Occipital lobe (tissue), 2 donors: Measurements from ENCODE around the gene MRPS24. TPM values are rescaled to one million over a fixed set of nuclear protein-coding genes. Genes with fewer than 3 reads are reported as not detected.
"Not testable (repeated sequence)": the region's sequence is repeated elsewhere in the genome, so short reads cannot be mapped to it uniquely, and the experiment has no call there.

Experiments used
- DNase-seq: peaks from one replicate; lab custom pipeline; 2025; lab: John Stamatoyannopoulos, UW
- total RNA-seq: library from RNA; depleted of rRNA; stranded (reverse); fragments of >200 nt; gene quantifications from one replicate; pipeline ENCODE4 v1.2.3, GENCODE V29; 2014

Gene MRPS24
- total RNA-seq: 21.8 TPM

DNA sequence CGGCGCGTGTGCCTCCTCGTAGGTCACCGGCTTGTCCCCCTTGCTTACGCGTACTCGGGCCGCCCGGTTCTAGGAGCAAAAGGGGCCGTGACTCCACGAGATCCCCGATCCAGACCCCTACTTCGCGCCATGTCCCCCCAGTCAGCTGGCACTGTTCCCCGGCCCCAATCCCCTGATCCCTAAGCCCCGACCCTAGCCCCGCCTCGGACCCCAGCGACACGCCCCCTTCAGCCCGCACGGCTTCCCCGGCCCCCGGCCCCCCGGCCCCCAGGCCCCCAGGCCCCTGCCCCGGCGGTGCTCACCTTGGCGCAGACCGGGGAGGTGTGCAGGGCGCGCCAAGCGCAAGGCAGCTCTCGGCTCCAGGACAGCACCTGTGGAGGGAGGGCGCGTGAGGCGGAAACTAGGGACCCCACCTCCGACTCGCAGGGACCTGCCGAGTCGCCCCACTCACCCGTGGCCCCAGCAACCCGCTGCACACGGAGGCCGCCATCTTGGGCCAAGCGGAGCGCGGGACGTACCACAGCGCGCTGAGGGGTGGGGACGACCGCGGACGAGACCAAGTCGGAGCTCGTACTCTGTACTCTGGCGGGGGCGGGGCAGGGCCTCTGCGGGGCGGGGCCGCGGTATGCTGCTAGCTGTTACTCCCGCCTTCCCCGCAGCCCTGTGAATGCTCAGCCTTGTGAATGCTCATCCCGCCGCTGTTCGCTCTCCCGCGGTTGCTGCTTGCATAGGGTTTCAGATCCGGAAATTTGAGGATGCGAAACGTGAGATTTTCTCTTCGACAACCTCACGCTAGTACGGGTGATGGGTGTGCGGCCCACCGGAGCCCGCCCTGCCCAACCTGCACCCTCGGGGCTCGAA is at the start of gene MRPS24:
Gene MRPS24 (minus strand): TSS at position 512 of the 861 bp plus-strand sequence. CDS start 22 bp downstream, at position 490.
- peak; percentile 93 for DNase-seq

DNA sequence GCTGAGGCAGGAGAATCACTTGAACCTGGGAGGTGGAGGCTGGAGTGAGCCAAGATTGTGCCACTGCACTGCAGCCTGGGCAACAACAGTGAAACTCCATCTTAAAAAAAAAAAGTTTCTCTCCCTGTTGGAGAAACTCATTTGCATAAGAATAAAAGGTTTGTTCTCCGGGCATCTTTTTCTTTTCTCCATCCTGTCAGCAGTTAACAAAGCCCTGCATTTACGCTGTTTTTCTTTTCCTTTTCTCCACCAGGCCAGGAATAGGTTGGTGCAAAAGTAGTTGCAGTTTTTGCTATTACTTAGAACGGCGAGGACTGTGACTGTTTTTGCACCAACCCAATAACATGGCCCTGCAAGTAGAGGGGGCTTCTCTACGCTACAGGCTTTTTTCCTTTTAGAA is 46.6 kb upstream of the MRPS24 start:
- no peak for DNase-seq

DNA sequence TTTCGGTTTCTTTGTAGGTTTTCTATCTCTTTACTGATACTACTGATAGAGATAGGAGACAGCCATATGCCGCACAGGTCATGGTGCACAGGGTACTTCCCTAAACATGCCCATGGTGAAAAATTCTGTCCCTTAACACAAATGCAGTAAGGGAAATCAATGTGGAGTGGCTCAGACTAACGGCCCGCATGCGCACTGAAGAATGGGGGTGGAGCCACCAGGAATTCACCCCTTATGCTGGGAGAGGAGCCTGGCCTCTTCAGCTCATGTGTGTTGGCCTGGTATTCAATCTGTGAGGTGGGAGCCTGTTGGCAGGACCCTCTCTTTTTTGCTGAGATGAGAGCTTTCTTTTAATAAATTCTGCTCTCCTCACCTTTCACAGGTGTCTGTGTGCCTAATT is 45.5 kb upstream of the MRPS24 start:
- no peak for DNase-seq

DNA sequence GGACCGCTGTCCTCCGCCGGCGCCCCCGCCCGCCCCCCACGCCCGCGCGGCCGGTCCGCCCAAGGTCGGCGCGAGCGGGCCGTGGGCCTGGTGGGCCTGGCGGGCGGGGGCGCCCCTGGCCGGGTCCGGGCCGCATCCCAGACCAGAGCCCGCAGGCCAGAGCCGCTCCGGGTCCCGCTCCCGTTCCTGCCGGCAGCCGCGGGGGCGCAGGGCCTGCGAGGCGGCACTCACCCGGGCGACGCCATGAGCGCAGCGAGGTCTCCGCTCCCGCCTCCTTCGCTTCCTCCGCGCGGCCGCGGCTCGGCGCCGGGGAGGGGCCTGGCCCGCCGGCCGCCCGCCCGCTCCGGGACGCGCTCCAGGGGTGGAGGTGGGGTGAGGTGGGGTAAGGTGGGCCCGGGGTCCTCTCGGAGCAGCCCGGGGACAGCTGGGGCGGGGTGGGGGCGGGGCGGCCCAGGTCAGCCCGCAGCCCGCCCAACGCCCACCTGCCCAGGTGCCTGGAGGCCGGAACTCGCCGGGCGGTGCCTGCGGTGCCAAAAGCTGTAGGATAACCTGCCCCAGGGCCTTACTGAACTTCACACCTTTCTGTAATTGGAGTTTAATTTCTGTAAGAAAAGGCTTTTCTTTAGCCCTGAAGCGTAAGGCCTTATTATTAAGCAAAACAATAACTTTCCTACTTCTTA is 37.2 kb upstream of the MRPS24 start, which contains the start of gene URGCP:
Gene URGCP (minus strand): TSS at position 266 of the 680 bp plus-strand sequence. CDS start 21 bp downstream, at position 245.
- no peak for DNase-seq

DNA sequence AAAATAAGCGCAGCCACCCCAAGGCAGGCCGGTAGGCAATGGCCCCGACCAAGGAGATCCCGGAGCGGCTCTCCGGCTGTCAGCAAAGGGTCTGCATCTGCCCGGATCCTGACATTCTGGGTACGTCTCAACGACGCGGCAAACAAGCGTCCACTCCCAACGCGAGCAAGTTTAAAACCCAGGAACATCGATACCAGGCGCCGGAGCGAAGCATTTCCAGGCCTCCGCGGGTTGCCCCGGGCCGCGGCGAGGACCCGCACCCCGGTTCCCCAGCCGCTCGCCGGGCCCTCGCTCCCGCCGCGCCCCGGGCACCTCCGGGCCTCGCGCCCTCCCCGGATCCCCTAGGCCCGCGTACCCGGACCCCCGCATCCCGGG is 36.6 kb upstream of the MRPS24 start:
- peak; percentile 34 for DNase-seq

DNA sequence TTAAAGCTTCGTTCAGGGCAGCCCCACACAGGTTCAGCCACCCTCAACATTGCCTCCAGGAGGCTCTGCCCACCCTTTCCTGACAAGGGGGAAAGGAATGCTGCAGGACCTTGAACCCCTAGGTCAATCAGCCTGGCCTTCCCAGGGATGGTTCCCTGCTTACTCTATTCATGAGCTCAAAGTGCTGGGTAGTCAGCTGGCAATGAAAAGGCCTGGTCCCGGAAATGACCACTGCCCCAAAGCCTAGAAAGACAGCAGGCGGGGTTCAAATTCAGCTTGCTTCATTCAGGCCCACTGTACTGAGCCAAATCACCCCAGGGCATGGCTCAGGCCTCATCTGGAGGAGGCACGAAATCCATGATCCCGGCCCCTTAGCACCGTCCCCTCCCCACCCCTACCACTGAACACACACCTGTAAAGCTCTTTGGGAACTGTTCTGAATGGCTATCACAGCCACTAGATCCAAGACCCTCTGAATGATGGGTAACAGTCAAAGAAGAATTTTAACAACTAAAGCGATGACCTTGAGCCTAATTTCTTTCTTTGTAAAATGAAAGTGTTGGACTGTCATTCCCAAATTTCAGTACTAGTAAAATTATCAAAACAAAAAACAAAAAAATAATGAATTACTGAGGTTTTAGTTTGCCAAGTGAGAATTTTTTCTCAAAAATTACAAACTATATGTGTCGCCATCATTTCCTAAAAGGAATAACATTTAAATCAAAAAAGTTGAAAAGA is 36.1 kb upstream of the MRPS24 start:
- no peak for DNase-seq

DNA sequence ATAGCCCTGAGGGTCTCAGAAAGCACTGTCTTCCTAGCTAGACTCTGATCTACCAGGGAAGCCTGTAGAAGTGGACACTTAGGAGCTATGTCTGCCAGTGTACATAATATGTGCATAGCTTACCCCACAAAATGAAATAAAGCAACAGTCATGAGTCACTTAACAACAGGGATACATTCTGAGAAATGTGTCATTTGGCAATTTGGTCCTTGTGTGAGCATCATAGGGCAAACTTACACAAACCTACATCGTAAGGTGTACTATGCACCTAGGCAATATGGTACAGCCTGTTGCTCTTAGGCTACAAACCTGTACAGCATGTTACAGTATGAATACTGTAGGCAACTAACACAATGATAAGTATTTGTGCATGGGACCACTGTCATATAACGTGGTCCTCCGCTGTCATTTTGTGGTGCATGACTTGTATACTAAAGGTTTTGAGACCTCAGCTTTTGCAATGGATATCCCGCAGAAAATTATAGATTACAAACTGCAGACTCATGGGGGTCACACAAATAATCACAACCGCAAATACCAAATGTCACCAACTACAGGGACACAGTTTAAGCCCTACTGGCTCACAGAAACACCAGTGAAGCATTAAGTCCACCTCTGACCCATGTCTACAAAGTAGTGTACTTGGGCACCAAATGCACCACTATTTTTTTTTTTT is 35.4 kb upstream of the MRPS24 start:
- DNase-seq: no peak

DNA sequence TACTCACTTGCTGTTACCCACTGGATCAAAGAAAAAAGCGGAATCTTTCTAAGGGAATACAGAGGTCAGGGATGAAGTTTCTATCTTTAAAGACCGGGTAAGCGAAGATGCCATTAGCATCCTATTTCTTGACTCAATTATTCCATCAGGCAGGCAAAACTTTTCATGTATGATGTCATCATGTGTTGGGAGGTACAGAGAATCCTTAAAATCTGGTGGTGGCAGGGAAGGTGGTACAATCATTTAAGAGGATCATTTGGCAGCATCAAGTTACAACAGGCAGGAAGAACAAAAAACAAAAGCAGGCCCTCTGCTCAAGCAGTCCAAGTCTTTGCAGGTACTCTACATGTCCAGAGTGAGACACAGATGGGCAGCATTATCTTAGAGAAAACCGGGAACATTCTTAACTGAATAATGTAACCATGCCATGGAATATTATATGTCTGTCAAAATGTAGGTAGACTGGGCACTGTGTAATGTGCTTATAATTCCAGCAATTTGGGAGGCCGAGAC is 33.3 kb upstream of the MRPS24 start:
- DNase-seq: no peak

DNA sequence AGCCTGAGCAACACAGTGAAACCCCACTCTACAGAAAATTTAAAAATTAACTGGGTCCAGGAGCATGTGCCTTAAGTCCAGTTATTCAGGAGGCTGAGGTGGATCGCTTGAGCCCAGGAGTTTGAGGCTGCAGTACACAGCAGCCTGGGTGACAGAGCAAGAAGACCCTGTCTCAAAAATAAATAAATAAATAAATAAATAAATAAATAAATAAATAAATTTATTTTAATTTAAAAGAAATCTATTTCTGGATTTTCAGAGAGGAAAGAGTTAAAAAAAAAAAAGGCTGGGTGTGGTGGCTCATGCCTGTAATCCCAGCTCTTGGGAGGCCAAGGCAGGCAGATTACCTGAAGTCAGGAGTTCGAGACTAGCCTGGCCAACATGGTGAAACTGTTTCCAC is 29.3 kb upstream of the MRPS24 start:
- not testable (repeated sequence) for DNase-seq

DNA sequence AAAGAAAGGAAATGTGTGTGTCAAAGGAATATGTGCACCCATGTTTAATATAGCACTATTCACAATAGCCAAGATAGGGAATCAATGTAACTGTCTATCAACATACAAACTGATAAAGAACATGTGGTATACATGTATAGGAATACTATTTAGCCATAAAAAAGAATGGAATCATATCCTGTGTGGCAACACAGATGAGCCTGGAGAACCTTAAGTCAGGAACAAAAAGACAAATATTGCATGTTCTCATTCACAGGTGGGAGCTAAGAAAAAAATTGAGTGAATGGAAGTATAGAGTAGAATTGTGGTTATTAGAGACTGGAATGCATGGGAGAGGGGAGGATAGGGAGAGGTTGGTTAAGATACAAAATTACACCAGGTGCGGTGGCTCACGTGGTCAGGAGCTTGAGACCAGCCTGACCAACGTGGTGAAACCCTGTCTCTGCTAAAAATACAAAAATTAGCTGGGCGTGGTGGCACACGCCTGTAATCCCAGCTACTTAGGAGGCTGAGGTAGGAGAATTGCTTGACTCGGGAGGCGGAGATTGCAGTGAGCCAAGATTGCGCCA is 26.6 kb upstream of the MRPS24 start:
- DNase-seq: no peak

DNA sequence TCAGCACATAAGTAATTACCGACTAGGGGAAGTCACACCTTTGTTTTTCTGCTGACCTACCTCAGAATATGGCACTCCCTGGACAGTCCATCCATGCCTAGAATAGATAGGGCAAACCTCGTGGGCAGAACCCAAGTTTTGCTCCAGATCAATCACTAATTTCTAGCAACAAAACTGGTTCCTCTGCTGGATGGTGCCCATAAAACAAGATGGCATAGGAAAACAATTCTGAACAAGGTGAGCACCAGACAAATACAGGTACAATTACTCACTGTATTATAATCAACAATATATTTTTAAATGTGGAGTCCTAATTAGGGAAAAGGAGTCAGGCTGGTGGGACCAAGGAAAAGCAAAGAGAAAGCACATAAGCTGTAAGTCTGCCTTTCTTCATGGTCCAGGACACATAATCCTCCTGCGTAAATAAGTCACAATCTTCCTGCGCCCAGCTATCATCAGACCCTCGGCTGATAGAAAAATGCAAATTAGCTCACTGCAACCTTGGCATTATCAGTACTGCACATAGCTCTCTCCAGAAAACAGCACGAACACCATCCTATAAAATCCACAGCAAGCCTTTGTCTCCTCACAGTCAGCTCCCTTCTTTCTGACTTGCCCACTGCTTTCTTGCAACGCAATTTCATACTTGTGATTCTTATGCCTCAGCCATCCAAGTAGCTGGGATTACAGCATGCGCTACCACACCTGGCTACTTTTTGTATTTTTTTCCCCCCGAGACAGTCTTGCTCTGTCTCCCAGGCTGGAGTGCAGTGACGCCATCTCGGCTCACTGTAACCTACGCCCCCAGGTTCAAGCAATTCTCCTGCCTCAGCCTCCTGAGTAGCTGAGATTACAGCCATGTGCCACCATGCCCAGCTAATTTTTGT is 22.0 kb upstream of the MRPS24 start:
- DNase-seq: no peak

DNA sequence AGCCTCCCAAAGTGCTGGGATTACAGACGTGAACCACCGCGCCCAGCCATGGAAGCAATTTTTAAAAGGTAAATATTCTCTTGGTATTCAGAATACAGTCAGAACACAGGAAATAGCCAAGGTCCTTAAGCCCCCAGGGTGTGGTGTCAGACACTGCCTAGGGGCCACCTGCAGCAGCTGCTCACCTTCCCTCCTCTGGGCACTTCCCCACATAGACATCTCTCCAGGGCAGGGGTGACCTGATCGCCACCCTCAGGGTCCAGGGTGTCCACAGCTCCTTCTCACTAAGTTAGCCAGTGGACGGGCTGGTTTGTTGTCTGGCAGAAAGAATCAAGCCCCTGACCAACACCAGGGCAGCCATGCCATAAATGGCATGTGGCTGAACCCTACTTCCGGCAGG is 21.2 kb upstream of the MRPS24 start:
- no peak for DNase-seq

DNA sequence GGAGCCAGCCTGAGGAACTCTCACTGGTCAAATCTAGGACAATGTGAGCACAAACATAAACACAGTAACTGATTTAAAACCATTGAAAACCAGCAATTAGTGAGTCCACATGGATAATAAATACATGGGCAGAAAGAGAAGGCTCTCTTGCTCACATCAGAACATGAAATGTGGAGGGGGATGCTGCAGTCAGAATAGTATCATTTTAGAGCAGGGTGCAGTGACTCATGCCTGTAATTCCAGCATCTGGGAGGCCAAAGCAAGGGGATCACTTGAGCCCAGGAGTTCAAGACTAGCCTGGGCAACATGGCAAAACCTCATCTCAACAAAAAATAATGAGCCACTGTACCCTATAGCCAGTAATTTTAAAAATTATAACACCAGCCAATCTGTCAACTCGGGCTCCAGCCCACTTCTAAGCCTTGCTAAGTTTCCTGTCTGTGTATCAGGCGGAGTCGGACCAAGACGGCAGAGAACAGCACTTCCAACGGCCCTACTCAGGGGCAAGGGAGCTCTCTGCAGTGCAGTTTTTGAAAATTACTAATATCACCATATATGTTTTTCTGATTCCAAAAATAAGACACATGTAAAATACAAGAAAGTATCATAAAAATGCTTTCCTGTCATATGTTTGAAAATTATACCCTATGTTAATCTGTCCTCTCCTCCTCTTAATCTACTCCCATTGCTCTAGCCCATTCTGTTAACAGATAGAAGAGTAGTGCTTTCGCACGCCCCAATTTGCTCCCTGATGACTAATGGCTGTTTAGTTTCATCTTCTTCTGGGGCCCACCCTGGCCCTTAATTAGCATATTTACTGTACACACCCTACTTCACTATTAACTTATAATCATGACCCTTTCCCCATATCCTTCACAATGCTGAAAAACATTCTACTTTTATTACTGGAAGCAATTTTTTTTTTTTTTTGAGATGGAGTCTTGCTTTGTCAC is 20.0 kb upstream of the MRPS24 start:
- DNase-seq: no peak

DNA sequence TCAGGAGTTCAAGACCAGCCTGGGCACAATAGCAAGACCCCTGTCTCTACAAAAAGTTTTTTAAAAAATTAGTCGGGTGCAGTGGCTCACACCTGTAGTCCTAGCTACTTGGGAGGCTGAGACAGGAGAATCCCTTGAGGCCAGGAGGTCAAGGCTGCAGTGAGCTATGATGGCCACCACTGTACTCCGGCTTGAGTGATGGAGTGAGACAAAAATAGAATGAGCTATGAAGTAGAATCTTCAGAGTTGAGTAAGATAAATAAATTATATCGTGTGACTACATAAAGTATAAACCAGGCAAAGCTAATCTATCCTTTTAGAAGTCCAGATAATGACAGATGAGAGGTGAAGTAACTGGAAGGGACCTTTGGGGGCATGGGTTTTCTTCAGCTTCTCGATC is 15.3 kb upstream of the MRPS24 start:
- DNase-seq: no peak

DNA sequence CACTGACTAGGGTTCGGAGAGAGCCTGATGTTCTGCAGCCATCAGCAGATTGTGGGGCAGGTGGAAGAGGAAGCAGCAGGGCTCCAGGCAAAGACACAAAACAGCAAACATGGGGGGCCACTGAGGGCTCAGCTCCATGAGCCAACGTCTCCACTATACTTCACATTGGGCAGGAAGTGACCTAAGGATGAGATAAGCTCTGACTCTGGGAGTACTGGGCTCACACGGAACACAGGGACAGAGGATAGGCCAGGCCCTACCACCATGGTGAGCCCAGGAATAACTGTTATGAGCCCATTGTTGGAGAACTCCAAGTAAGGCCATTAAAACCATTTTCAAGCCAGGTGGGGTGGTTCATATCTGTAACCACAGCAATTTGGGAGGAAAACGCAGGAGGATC is 14.9 kb upstream of the MRPS24 start:
- DNase-seq: no peak

DNA sequence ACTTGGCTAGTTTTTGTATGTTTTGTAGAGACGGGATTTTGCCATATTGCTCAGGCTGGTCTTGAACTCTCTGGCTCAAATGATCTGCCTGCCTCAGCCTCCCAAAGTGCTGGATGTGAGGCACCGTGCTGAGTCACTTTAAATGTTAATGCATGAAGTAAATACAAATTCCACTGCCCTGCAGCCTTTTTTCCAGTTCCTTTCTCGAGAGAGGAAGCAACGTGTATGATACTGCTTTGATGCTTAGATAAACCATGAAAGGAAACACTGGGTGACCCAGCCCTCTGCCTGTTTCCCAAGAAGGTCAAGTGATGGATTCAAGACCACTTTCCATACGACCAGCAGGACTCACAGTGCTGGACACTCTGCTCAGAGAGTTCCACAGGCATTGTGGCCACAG is 11.3 kb upstream of the MRPS24 start:
- no peak for DNase-seq

DNA sequence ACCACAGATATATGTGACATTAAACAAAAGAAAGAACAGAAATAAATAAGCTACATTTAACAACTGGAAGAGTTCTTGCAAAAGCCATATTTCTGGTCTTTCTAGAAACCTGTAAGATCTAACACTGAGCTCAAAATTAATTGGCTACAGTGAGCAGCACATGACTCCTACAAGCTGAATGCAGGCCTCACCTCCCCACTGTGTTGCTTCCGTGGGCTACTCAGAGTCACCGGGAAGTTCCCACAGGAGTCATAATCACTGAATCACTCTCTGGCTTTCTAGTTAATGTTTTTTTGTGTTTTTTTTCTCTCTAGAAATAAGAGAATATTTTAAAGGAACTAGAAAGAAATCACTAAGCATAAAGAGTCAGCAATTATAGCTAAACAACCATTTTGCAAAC is 10.2 kb upstream of the MRPS24 start:
- DNase-seq: no peak

DNA sequence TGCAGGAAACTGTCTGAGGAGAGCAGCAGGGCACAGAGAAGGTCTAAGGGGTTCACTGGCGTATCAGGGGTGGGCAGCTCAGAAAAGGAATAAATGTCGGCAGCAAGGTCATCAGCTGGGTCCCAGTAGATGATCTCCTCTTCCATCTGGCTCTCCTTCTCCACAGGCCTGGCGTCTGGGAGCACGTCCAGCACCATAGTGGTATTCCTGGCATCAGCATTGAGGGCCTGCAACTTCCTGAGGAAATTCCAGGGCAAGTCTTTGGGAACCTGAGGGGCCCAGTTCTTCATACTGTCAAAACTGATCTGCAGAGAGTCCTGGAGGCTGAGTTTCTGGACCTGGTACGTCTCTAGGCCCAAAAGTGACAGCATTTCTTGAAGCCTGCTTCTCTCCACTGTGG is 9.6 kb upstream of the MRPS24 start:
- no peak for DNase-seq
